ENCODE results near the gene SENP1. TPM values are rescaled to one million over a fixed set of nuclear protein-coding genes. Genes with fewer than 3 reads are reported as not detected.
A peak's percentile ranks its signal among the peaks of the same experiment; 100 is the strongest.

Gene SENP1
- total RNA-seq, 1 experiment from 2014 or later: 28.8 TPM

DNA sequence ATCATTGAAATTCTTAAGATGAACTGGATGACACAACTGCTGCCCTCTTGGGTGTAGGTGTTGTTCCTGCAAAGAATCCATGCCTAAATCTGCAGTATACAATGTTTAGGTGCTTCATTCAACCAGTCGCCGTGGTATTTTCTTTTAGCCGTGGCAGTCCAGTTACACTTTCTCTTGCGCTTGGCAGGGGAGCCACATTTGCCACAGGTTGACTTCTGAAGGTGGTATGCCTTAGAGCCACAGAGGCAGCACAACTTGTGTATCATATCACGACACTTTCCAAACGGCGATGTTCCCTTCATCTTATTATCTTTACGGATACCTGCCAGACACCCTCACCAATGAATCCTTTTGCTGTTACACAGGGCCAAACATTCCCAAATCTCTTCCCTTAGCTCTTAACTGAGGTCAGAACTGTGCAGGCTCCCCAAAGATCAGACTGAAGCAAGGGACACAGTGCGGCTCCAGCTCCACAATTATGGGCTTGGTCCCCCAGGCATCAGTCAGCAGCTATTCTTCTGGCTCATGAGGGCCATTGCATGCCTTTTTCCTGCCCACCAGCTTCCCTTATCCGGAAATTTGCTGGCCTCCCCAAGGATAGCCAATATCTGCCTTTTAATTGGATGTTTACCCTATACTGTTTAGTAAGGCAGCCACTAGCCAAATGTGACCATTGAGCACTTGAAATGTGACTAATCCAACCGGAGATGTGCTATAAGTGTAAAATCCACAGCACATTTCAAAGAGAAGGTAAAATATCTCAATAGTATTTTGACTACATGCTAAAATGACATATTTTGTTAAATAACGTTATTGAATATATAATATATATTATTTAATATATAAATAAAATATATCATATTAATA, 50.7 kb downstream of the SENP1 start:
- H3K4me3 Mint-ChIP-seq: no peak overlapping the region
- Histone ChIP-seq H3K79me1 (ENCODE audit: insufficient read depth, low read depth, low read length, poor library complexity, severe bottlenecking) (no peaks in the 10 kb centered on the region), H3K56ac (ENCODE audit: insufficient read length, low read depth, low read length) (no peak overlapping the region), H3K14ac (ENCODE audit: insufficient read depth, low read length) (no peak overlapping the region), H2BK15ac (ENCODE audit: low read depth, low read length) (no peak overlapping the region), H2BK12ac (ENCODE audit: insufficient read length, low read depth, low read length) (no peak overlapping the region), H3K4me2 (ENCODE audit: insufficient read depth, insufficient read length, low read length) (no peak overlapping the region), H3K9ac (ENCODE audit: extremely low read depth, insufficient read length, low read length) (no peak overlapping the region), H4K5ac (ENCODE audit: insufficient read length, low read depth, low read length) (no peak overlapping the region), H3K27me3 (ENCODE audit: insufficient read depth, low read length) (no peaks in the 10 kb centered on the region), H3K4me1 (ENCODE audit: insufficient read depth, low read length) (no peaks in the 10 kb centered on the region), H4K91ac (ENCODE audit: insufficient read length, low read depth, low read length) (no peak overlapping the region), H2AK5ac (ENCODE audit: insufficient read length, low read length) (no peak overlapping the region), H3K9me3 (ENCODE audit: control insufficient read depth, low read depth, low read length) (no peaks in the 10 kb centered on the region), H4K20me1 (ENCODE audit: control insufficient read depth, insufficient read depth, insufficient read length) (no peaks in the 10 kb centered on the region), H3K23ac (ENCODE audit: insufficient read length, low read depth, low read length) (no peak overlapping the region), H3K18ac (ENCODE audit: insufficient read length, low read depth, low read length) (no peak overlapping the region), H2BK20ac (ENCODE audit: low read depth, low read length, poor library complexity, severe bottlenecking) (no peak overlapping the region), H2BK5ac (ENCODE audit: insufficient read length, low read length) (no peak overlapping the region), H2BK120ac (ENCODE audit: low read depth, low read length, poor library complexity, severe bottlenecking) (no peak overlapping the region), H3K27ac (ENCODE audit: insufficient read length, low read depth, low read length) (no peak overlapping the region), H2AFZ (ENCODE audit: low read length) (no peak overlapping the region), H3K79me2 (ENCODE audit: insufficient read depth, low read length) (no peaks in the 10 kb centered on the region), H3K4ac (ENCODE audit: low read depth, low read length) (no peak overlapping the region), H4K8ac (replicated peaks; ENCODE audit: insufficient read length, low read depth, low read length) (no peak overlapping the region), H3T11ph (ENCODE audit: low read length) (no peak overlapping the region), H3K23me2 (ENCODE audit: insufficient read length, low read depth, low read length, poor library complexity, severe bottlenecking) (no peaks in the 10 kb centered on the region)
- peaks cover 13 to 24% (median 21%) of the 10 kb centered on the region in 3 experiments; a peak in 6 of 7 replicates for H3K36me3 Mint-ChIP-seq (ENCODE audit: insufficient read depth in 1 of 3, low read depth in 3 of 3)
- H3K9me3 Mint-ChIP-seq: no peaks in the 10 kb centered on the region
- TF ChIP-seq, protein P1, sequence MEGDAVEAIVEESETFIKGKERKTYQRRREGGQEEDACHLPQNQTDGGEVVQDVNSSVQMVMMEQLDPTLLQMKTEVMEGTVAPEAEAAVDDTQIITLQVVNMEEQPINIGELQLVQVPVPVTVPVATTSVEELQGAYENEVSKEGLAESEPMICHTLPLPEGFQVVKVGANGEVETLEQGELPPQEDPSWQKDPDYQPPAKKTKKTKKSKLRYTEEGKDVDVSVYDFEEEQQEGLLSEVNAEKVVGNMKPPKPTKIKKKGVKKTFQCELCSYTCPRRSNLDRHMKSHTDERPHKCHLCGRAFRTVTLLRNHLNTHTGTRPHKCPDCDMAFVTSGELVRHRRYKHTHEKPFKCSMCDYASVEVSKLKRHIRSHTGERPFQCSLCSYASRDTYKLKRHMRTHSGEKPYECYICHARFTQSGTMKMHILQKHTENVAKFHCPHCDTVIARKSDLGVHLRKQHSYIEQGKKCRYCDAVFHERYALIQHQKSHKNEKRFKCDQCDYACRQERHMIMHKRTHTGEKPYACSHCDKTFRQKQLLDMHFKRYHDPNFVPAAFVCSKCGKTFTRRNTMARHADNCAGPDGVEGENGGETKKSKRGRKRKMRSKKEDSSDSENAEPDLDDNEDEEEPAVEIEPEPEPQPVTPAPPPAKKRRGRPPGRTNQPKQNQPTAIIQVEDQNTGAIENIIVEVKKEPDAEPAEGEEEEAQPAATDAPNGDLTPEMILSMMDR (conservative IDR thresholded peaks at IDR 0.05): no peak
- WGBS (ENCODE audit: extremely low coverage, insufficient read length, low lambda C conversion rate): no CpG with 5 or more reads among the region's 12 CpGs
- peak overlapping the region in 1 of 3 experiments; percentile 56; a peak in 3 of 7 replicates for H3K27ac Mint-ChIP-seq
- H3K4me1 Mint-ChIP-seq: no peaks in the 10 kb centered on the region
- no peak for DNase-seq
- H3K27me3 Mint-ChIP-seq (ENCODE audit: low read depth): no peaks in the 10 kb centered on the region
